Measurements from ENCODE around the gene CGB2.
"Not testable (repeated sequence)": the region's sequence is repeated elsewhere in the genome, so short reads cannot be mapped to it uniquely, and the experiment has no call there.

The CGB2 gene

DNA sequence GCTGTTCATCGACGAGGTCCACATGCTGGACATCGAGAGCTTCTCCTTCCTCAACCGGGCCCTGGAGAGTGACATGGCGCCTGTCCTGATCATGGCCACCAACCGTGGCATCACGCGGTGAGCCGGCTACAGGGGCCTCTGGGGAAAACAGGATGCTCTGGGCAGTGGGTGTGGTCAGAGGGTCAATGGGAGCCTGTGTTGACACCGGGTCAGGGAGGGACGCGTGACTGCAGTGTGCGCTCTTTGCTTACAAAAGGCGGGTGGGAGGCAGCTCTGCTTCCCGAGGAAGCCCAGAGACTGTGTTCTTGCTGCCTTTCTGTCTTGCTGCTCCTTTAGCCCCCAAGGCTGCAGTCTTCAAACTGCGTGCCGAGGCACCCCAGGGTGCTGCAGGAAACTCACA is 20.5 kb upstream of the CGB2 start:
- DNase-seq: no peak

DNA sequence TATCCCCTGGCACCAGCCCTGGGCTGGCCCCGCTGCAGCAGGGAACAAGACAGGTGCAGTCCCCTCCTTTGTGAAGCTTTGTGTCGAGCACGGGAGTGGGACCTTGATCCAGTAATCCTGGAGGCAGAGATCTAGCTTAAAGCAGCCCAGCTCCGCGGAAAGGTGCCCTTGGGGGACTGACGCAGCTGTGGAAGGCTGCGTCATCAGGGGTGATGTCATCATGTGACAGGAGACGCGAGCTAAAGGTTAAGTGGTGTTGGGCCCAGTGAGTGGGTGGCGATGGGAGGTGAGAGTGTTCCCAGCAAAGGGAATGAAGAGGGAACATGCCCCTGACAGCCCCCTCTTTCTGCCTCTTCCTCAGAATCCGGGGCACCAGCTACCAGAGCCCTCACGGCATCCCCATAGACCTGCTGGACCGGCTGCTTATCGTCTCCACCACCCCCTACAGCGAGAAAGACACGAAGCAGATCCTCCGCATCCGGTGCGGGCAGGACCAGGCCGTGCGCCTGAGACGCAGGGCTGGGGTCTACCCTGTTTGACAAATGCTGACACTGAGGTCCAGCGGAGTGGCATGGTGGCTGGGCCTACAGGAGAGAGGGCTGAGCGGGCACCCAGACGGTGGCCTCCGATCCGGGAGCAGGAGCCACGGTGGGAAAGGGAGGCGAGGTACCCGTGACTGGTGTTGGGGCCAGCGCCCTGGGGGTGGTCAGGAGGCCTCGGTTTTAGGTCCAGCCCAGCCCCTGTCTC is 17.4 kb upstream of the CGB2 start:
- DNase-seq: no peak

DNA sequence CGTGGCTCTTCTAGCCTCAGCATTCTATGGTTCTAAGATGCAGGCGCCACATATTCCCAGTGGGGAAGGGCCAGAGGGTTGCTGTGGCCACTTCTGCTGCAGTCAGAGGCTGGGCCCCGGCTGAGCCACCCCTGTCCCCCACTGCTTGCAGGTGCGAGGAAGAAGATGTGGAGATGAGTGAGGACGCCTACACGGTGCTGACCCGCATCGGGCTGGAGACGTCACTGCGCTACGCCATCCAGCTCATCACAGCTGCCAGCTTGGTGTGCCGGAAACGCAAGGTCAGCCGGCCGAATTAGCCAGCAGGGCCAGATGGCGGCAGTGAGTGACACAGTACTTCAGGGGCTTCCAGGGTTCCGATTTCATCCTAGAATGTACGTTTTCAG is 16.8 kb upstream of the CGB2 start:
- no peak for DNase-seq

DNA sequence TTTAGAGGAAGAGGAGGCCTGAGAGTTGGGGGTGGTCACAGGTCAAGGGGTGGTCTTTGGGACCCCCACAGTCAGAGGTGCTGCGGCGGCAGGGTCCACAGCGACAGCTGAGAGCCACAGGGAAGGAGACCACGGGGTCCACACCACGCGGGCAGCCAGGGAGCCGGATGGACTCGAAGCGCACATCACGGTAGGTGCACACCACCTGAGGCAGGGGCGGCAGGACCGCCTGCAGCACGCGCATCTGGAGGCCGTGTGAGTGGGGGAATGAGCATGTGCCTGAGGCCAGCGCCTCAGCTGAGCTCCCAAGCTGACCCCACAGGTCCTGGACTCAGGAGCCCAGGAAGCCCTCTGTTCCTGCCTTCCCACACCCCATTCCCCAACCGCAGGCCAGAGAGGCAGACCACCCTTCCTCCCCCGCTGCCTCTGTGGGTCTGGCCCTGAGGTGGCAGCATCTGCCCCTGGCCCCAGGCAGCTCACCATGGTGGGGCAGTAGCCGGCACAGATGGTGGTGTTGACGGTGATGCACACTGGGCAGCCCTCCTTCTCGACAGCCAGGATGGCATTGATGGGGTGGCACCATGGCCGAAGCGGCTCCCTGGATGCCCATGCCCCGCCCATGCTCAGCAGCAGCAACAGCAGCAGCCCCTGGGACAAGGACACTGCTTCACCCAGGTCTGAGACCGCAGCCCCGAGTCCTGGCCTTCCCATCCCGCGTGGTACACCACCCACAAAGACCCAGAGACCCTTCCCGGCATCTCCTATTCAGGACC is 15.4 kb upstream of the CGB2 start:
- DNase-seq: no peak

DNA sequence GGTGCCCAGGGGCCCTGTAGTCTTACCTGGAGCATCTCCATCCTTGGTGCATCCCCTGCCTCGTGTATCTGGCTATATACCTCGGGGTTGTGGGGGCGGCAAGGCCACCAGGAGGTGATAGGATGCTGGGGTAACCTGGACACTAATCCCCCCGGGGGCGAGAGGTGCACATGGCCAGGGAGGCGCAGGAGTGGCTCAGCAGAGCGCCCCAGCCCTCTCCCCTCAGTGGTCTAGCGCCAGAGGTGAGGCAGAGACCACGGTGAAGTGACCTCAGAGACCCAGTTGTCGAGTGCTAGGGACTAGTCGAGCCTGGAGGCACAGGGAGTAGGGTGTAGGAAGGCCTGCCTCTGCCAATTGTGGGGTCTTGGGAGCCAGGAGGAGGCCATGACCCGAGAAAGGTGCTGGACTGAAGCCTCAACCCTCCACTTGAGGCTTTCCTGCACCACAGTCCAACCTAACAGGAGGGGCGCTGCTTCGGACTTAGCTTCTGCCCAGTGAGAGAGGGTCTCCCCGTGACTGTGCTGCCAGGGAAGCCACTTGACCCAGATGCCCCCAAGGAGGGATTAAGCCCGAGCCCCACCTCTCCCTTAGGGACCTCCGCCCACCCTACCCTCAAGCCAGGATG is 14.5 kb upstream of the CGB2 start, which contains the start of gene LHB:
LHB (minus strand) TSS at position 51 of the 625 bp plus-strand sequence; CDS start at position 41, 10 bp downstream.
- no peak for DNase-seq

DNA sequence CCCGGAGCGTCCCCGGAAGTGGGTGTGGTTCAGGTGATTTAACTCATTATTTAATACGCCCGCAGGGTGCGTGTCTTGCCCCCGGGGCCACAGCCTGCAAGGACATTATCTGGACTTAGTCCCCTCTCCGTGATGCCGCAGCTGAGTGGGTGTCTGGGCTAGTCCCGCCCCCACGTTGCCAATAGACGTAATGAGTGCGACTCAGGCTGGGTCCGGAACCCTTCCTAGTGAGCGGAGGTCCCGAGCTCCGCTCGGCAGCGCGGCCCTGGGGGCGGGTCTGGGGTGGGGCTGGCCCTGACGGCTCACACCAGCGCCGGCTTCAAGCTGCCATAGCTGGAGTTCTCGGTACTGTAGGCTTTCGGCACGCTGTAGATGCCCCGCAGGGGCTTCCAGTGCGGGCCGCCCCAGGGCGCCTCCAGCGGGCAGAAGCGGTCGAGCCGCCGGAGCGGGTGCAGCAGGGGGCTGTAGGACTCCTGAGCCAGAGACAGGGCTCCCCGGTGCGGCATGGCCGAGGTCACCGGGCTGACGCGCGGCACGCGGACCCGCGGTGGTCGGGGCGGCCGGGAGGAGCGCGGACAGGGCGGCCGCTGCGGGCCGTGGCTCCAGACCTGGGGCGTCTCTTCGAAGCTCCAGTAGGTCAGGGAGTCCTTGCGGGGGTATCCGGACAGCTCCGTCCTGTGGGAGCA is 13.9 kb upstream of the CGB2 start:
- DNase-seq: peak; percentile 76

DNA sequence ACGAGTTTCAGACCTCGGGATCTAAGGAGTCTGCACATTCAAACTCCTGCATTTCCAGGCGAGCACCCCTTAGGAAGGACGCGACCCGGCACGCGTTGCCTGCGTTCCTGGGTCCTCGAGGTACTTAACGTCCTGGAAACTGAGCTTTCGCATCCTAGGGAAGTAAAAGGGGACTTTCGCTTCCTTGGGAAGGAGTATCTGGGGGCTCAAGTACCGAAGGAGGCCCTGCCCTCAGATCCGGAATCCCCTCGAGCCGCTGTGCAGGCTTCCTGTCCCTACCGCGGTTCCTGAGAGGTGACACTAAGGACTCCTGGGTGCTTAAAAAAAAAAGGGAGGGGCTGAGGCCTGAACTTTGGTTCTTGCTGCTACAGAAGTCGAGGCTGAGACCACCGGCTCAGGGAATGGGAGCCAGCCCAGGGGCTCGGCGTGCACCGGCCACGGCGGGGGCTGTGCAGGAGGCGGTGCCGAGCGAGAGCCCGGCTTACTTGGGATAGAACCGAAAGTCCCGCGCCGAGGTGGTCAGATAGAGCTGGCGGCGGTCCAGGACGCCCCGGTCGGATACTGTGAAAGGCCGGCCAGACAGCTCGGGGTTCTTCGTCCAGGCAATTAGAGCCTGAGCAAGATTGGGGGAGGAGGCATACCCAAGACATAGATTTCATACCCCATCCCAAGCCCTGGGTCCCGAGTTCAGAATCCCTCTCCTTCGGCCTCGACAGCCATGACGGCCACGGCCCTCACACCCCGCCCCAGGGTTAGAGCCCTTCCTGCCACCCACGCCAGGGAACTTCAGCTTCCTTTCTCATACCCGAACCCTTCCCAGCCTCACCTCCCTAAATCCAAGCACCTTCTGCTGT is 13.1 kb upstream of the CGB2 start:
- peak; percentile 37 for DNase-seq

DNA sequence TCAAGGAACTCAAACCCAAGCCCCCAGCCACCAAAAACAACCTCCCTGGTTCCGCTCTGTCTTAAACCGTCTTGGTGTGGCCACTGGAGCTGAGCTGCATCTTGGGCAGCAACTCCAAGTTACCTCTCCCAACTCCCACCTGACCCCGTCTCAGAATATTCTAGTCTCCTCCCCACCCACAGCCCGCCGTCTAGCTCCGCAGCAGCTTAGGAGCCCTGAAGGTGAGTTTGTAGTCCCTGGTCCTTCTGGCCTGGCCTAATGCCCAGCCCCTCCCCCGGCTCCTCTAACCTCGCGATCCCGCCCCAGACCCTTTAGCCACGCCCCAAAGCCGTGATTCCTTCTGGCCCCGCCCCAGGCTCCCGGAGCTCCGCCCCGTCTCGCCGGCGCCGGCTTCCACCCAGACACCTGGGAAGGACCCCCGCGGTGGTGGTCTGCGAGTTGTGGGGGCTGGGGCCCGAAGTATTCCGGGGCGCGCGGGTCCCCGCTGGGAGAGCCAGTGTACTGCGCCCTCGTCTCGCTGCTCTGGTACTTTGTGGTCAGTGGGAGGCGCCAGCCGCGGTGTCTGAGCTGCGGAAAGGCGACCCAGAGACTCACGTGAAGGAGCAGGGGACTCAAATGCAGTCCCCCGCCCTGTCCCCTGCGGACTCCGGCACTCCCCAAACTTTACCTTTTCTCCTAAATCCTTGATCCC is 12.3 kb upstream of the CGB2 start:
- DNase-seq: peak; percentile 83

DNA sequence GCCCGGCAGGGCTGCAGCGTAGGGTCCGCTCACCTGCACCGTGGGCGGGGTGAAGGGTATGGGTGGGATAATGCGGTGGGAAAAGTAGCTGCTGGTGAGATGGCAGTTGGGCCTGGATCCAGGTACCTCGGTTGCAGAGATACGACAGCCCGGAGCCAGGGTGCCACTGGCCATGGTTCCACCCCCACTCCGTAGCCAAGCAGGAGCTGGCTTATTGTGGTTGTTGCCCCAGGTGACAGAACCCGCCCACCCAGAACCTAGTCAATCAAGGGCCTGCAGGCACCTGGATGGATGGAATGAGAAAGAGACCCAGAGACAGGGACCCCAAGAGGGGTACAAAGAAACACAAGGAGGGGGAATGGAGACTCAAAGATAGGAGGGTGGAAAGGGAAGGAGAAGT is 11.3 kb upstream of the CGB2 start:
- DNase-seq: no peak

DNA sequence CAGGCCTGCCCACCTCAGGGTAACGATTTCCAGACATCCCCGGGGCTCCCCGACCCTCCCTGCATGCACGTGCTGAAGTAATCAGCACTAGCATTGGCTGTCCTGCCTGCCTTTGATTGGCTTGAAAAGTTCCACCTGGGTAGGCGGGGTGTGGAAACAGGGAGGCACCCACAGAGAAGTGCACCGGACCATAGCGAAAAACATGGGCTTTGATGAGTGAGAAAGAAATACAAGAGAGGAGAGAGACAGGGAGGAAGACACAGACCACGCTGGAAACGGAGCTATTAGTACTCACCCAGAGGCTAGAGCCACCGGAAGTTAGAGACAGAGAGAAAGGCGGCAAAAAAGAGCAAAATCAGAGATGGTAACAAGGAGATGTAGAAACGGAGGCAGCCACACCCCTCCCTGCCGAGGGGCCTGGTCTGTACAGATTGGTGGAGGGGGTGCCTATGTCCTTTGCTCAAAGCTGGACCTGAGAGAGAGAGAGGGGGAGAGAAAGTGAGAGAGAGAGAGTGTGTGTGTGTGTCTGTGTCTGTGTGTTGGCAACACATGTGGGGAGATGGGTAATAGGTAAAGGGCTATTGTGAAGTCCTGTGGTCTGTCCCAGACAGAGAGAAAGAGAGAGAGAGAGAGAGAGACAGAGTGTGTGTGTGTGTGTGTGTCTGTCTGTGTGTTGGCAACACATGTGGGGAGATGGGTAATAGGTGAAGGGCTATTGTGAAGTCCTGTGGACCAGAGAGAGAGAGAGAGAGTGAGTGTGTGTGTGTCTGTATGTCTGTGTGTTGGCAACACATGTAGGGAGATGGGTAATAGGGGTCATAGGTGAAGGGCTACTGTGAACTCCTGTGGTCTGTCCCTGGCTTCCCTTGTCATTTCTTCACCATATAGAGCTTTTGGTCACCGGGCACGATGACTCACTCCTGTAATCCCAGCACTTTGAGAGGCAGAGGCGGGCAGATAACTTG is 10.5 kb upstream of the CGB2 start:
- DNase-seq: no peak

DNA sequence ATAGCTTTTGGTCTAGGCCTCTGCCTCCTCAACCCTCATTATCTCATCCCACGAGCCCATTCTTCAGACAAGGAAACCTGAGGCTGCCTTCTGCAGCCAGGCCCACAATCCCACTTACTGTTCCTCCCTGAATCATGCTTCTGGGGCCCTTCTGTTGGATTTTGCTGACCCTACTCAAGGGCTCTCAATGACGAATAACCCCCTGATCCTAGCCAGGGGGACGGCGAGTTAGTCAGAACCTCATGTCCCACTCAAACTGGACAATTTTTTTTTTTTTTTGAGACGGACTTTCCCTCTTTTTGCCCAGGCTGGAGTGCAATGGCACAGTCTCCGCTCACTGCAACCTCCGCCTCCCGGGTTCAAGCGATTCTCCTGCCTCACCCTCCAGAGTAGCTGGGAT is 9.6 kb upstream of the CGB2 start:
- DNase-seq: no peak

DNA sequence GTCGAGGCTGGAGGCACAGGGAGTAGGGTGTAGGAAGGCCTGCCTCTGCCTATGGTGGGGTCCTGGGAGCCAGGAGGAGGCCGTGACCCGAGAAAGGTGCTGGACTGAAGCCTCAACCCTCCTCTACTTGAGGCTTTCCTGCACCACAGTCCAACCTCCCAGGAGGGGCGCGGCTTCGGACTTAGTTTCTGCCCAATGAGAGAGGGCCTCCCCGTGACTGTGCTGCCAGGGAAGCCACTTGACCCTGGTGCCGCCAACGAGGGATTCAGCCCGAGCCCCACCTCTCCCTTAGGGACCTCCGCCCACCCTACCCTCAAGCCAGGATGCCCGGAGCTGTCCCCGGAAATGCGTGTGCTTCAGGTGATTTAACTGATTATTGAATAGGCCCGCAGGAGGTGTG is 7.5 kb upstream of the CGB2 start, which contains the start of gene CGB3:
CGB3 (minus strand) TSS at position 101 of the 400 bp plus-strand sequence. CDS start 362 bp downstream, outside the sequence.
- not testable (repeated sequence) for DNase-seq

DNA sequence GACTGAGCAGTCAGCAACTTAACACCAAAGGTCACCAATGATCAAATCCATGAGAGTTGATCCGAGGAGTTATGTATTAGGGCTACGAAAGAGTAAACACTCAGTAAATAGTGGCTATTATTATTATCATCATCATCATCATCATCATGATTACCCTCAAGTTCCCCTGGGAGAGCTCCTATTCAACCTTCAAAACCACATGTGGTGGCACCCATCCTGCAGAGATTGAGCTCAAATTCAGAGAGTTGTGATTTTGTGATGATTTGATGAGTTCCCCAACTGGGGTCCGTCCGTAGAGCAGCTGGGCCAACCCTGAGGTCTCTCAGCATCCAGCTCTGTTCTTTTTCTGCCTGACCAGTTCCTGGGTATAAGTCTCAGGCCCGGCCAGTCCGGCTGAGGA is 6.6 kb upstream of the CGB2 start:
- DNase-seq: not testable (repeated sequence)

DNA sequence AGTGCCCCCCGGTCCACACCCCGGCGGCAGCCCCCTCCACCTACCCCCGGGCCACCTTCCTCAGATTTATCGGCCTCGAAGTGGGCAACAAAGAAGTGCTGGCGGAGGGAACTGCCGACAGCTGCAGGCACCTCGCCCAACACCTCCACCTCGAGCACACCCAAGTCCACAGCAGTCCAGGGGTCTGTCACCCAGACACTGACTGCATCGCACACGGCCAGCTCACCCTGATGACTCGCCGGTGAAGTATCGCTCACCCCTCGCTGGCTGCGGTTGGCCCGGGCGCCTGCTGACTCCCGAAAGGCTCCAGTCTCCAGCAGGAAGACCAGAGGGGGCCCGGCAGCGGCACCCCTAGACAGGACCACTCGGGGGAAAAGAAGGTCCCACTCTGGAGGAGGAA is 6.1 kb upstream of the CGB2 start:
- DNase-seq: not testable (repeated sequence)

DNA sequence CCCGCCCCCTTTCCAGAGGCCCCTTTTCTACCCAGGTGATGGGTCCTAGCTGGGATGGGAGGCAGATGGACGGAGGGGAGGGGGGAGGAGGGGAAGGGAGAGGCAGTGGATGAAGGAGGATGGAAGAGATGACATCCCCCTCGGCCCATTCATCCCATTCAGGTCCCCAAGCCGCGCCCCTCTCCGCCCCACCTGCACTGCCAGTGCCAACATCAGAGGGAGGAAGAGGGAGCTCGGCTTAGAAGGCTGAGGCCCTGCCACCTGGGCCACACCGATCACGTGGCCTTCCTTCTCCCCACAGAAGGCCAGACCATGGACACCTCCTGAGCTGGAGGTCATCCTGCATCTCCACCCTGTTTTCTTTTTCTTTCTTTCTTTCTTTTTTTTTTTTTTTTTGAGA is 3.0 kb upstream of the CGB2 start:
- DNase-seq: not testable (repeated sequence)

DNA sequence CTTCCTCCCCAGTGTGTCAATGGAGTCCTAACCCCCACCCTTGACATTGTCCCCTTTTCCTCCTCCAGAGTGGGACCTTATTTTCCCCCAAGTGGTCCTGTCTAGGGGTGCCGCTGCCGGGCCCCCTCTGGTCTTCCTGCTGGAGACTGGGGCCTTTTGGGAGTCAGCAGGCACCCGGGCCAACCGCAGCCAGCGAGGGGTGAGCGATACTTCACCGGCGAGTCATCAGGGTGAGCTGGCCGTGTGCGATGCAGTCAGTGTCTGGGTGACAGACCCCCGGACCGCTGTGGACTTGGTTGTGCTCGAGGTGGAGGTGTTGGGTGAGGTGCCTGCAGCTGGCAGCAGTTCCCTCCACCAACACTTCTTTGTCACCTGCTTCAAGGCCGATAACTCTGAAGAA is 1.9 kb upstream of the CGB2 start:
- not testable (repeated sequence) for DNase-seq

DNA sequence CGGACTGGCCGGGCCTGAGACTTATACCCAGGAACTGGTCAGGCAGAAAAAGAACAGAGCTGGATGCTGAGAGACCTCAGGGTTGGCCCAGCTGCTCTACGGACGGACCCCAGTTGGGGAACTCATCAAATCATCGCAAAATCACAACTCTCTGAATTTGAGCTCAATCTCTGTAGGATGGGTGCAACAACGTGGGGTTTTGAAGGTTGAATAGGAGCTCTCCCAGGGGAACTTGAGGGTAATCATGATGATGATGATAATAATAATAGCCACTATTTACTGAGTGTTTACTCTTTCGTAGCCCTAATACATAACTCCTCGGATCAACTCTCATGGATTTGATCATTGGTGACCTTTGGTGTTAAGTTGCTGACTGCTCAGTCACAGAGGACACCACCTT is 1.4 kb upstream of the CGB2 start:
- not testable (repeated sequence) for DNase-seq

DNA sequence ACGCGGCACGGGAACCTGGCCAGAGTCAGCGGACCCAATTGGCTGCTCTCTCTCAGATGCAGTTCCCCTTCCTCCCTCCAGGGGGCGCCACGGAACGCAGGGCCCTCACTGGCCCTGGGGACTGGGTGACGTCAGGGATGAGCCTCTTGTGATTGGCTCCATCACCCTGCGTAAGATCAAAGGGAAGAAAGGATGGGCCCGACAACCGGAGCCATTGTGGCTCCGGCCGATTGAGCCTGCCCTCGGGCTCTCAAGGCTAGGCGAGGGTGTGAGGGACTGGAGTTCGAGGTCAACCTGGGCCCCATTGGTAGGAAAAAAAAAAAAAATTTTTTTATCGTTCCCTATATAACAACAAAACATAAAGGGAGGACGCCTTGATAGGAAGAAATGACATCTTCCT is 5.1 kb downstream of the CGB2 start, which contains the start of gene CGB1:
CGB1 (minus strand) TSS at position 81 of the 400 bp plus-strand sequence. CDS start 184 bp downstream, outside the sequence.
- peak; percentile 79 for DNase-seq

DNA sequence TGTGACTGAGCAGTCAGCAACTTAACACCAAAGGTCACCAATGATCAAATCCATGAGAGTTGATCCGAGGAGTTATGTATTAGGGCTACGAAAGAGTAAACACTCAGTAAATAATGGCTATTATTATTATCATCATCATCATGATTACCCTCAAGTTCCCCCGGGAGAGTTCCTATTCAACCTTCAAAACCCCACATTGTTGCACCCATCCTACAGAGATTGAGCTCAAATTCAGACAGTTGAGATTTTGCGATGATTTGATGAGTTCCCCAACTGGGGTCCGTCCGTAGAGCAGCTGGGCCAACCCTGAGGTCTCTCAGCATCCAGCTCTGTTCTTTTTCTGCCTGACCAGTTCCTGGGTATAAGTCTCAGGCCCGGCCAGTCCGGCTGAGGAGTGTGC is 6.4 kb downstream of the CGB2 start:
- DNase-seq: not testable (repeated sequence)

All from stimulated activated CD8-positive, alpha-beta memory T cell treated with anti-CD3 and anti-CD28 coated beads, Interleukin-4, amount 100 ng/mL, for 48 hours (primary cell).